Stimulated activated CD4-positive, alpha-beta T cell treated with anti-CD3 and anti-CD28 coated beads, Interleukin-2, amount 100 ng/mL, for 48 hours (primary cell): Measurements from ENCODE around the gene NTM.

Source experiments
- DNase-seq, 2 donors: peaks; one replicate each; pipeline ENCODE4 v3.0.0-alpha.2; 2020

The NTM gene

DNA sequence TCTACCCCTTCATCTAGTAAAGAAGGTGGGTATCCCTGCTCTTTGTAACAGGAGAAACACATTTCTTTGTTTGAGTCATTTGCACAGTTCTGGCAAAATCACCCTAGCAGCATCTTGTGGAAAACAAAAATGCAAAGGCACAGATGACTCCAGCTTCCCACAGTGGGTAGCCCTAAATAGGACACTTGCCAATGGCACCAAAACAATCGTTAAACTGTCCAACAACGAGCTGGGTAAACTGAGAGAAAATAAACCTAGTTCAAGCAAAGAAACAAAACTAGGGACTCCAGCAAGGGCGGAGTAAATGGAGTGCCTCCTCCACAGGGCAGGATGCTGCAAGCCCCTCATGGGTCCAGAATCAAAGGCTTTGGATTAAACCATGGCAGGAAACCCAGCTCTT, 239.5 kb downstream of the NTM start:
- no peak for DNase-seq

DNA sequence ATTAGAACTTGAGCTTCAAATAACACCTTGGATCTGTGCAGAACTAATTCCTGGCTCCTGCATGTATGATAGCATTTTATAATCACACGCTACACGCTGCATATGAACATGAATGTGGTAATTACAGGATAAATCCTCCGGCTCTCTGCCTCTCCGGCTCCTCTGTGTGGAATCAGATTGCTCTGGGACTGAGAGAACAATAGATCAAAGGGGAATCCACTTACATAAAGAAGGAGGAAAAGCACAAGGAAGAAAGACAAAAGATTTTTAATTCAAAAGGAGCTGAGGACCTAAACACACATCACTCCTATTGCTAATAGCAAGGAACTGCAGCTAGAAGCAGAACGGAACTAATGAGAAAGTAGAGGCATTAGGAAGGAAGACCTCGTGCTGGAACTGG, 240.9 kb downstream of the NTM start:
- DNase-seq = no peak

DNA sequence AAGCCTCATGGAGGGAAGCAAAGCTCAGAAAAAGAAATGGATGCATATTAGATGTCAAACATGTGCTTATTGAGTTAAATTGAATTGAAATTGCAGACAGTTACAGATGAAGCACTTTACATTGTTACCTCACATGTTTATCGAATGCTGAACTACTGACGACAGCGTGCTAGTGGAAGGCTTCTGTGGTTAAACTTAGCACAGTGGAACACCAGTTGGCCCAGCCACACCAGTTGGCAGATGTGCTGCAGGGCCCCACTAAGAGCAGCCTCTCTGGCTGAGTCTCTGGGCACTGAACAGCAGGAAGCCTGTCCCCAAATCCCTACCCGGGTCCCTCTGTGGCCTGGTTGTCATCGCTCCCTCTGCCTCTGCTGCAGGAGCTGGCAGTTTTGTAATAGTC, 242.1 kb downstream of the NTM start:
- DNase-seq = no peak

DNA sequence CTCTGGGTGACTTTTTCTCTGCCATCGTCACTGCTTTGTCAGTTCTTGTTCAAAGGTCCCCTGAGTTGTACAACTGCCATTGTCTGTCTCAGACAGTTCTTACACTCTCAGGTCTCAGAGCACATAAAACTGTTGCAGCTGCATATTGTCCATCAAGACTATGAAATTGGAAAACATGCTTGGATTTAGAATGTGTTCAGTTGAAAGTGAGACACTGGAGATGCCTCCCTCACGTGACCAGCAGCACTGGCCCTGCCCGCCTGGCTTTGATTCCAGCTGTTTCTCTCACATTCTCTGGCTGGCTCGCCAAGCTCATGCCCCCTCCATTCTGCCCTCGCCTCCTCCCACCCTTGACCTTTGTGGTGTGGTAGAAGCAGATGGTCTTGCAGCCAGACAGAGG, 244.2 kb downstream of the NTM start:
- DNase-seq = no peak

DNA sequence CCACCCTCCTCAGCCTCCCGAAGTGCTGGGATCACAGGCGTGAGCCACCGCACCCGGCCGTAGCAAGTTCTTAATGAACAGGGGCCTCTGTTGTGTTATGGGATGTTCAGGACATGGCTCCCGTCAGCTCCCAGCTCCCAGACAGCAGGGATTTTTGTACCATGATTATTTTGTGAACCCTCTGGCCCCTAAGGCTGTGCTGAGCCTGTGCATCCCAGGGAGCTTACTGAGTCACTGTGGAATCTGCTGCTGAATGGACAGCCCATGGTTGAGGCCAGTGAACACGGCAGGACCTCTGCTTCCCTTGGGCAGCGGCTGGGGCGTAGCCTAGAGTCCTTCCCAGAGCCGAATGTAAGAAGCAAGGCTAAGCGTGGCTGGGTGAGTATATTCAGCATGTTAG, 245.2 kb downstream of the NTM start:
- no peak for DNase-seq

DNA sequence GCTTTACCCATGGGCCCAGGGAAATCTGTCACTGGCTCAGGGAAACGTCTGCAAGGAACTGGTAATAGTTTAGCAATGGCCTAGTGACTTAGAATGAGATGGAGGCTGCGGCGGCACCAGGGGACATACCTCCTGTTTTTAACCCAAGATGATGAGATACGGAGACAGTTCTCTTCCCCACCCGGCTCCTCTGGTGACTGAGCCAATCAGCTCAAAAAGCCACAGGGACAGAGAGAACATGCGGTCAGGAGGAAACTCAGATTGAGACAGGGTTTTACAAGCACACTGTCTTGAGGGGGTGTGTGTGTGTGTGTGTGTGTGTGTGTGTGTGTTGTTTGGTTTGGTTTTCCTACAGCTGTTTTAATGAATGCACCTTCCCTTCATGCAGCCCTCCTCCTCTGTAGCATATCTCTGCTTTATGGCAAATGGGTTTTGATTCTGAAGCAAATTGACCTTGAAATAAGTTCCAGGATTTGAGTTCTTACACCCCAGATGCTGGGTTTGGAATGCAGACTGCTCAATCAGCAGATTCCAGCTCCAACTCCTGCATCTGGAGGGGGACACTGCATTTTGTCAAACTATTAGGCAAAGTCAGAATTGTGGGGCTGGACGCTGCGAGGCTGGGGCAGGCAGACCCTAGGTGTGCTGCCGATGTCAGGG, 246.2 kb downstream of the NTM start:
- no peak for DNase-seq

DNA sequence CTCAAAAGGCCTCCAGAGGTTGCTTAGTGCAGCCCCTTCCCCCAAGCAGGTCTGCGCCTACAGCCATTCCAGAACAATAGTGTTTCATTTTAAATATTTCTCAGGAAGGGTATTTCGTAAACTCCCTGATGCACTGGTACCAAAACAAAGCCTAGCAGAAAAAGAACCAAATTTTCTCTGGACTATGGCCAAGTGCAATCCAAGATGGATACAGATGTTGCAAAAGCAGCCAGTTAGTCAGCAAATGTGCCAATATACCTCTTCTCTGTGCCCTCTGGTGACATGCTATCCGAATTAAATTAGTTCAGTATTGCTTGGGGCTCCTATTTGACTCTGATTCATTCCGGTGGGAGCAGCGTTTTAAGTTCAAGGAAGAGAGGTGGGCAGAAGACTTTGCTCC, 247.8 kb downstream of the NTM start:
- no peak for DNase-seq

DNA sequence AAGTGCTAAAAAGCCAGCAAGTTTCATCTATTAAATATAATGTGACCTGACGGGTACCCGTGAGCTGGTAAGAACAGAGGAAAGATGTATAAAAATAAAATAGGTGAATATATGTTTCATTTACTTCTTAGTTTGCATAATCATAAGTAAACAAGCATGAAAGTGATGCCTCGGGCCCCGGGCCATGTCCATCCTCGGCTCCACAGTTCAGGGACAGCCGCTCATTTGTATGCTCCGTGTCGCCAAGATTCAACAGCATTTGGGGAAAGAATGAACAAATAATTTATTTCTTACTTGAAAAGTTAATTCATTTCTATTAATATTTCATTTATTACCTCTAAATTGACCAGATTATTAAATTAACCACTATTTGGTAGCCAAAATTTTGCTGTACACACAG, 251.8 kb downstream of the NTM start:
- no peak for DNase-seq

DNA sequence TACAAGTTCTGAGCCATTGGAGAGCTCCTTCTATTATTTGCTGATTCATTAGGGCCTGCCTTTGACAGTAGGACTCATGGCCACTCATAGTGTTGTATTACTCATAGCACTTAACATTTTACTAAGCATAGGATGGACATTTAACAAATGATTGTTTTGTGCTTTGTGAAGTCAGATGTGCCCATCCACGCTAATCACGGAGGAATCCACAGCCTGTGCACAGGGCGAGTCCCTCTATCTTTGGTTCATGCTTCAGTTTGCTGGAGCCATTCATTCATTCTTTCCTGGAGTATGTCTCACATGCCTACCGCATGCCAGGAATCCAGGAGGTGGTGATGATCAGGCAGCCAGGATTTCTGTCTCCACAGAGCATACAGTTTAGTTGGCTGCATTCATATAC, 254.1 kb downstream of the NTM start:
- no peak for DNase-seq

DNA sequence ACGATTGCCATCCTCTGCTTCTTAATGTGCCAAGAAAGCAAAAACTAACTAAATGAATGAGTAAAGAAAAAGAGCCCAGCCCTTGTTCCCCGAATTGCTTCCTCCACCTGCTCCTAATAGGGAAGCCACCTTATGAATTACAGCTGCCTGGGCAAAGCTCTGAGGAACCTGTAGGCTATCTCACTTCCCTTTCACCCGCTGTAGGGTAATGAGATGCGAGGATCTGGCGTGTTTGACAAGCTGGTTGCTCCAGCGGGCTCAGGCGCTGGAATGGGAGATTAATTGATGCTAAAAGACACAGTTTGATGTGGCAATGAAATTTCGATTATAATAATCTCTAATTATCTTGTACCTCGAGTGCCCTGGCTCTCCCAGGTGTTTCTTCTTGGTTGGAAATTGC, 256.4 kb downstream of the NTM start:
- no peak for DNase-seq

DNA sequence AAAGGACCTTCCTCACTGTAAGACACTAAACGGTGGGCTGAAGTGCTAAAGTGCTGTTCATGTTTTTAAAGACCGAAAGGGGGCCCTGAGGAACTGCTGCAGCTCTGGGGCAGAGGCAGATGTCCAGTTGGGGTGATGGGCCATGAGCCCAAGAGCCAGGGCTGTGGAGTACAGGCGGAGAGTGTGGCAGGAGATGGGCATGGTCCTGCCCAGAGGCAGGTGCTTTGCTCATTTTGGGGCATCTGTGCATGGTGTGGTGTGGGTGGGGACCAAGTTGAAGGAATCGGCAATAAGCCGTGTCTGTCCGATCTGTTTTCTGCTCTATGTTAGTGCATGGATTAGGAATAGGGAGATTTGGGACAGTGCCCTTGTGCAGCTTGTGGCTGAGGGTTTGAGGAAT, 258.3 kb downstream of the NTM start:
- no peak for DNase-seq

DNA sequence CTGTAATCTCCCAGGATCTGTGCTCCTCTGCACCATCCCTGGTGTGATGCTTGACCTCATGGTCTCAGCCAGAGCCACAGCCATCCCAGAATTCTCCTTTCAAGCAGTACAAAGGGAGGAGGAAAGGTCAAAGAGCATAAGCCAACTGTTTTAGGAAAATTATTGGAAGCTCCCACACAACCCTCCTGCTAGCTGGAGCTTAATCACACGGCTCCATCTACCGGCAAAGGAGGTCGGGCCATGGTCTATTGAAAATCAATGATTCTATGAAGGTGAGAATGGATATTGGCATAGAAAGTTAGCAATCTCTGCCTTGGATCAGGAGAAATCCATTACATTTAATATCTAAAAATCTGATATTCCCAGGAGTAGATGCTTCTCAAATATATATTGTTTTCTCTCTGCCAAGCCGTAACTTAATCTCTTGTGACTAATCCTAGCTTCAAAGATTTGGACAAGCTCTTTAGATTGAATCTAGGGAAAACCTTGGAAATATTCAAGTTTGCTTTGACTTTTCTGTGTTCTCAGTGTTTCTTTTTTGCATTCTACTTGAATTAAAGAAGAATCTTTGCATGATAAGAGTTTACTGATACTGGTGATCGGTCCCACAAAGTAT, 259.6 kb downstream of the NTM start:
- no peak for DNase-seq

DNA sequence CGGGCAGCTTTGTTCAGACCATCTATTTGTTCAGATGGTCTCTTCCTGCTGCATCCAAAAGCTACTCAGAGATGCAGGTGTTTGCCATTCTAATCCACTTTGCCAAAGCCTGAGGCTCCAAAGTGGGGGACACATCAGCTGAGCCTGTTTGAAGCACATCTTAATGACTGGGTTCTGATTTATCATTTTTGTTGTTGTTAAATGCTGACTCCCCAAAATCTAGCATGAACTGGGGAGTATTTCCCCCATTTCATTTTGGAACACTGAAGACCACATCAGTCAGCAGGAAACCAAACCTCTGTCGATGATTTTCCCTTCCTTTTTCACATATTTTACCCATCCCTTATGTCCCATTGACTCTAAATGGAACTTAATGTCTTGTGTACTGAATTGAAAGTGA, 262.6 kb downstream of the NTM start:
- DNase-seq = no peak

DNA sequence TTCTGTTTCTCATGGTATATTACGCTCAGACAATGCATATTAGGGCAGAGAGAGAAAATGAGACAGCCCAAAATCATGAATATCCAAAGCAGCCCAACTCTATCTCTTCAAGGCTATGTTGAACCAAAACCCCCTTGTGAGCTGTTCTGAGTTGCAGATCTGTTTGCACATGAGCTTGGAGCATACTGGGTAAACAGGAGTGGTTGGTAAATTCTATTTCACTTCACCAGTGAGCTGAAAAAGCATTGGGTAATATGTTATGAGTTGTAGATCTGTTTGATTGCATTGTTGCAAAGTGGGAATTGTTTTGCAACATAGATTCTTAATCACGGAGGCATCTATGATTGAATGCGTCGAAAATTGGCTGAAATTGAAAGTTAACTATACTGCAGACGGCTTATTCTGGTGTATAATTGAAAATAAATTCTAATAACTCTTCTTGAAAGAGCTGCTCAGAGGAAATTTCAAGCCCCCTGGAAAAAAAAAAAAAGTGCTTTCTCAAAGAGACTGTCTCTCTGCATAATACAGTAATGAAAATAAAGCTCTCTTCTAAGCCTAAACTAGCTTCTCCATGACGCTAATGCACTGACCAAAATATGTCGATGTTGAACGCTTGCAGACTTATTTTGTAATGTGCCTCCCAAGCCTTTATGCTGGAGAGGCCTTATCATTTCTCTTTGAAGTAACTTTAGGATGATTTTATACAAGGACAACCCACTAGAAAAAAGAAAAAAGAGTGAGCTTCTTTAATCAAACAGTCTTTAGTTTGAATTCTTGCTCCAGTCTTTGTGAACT, 263.7 kb downstream of the NTM start:
- no peak for DNase-seq

DNA sequence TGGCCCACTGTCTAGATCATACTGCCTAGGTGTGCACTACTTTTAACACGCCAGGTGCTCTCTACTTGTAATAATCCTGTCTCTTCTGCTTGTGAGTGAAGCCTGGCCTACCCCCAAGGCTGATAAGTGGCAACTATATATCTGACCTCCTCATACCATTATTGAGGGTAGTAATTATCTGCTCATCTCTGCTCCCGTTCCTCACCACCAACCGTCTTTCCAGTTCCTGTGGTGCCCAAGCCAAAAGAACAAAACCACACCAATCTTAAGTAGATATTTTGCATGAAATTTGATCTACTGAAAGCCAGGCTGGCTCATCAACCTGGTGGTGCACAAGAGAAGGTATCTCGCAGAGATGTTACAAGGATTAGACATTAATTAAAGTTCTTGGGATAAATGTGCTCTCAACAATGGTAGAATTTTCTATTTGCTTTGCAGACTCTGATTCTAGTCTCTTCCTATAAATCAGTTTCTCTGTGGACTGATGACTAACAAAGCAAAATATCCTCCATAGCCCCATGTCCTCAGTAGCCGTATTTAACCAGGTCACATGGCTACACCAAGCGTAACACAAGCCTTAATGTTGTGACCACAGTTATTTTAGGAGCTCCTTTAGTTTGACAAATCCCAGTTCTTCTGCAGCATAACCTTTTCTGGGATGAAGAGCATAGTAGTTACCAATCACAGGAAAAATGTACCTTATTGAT, 267.2 kb downstream of the NTM start:
- DNase-seq = no peak

DNA sequence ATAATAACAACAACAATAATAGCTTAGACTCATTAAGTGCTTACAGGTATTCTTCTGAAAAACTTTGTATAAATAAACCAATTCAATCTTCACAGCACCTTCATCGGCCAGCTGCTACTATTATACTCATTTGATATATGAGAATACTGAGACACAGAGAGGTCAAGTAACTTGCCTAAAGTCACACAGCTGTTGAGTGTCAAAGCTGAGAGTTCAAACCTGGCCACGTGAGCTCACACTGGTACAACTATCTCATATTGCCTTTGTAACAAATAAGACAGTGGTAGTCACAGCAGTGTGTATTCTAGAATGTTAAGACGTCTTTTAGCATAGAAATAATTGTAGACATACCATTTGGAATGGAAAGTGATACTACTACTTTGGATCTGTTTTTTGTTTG, 268.5 kb downstream of the NTM start:
- no peak for DNase-seq

DNA sequence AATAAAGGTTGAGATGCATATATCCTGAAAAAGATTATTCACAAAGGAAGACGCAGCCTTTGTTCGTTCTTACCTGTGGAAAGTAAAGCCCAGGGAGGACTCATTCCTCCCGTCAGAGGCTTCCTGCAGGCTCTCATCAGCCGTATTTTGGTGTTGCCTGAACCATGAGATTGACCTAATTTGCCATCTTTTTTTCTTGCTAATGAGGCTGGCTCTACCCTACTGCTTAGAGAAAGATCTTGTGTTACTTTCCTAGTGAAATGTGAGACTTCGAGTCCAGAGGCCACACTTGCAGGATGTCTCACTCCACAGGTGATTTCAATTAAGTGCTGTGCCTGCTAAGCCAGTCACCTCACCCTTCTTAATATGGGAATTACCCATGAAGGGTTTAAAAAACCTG, 269.9 kb downstream of the NTM start:
- no peak for DNase-seq

DNA sequence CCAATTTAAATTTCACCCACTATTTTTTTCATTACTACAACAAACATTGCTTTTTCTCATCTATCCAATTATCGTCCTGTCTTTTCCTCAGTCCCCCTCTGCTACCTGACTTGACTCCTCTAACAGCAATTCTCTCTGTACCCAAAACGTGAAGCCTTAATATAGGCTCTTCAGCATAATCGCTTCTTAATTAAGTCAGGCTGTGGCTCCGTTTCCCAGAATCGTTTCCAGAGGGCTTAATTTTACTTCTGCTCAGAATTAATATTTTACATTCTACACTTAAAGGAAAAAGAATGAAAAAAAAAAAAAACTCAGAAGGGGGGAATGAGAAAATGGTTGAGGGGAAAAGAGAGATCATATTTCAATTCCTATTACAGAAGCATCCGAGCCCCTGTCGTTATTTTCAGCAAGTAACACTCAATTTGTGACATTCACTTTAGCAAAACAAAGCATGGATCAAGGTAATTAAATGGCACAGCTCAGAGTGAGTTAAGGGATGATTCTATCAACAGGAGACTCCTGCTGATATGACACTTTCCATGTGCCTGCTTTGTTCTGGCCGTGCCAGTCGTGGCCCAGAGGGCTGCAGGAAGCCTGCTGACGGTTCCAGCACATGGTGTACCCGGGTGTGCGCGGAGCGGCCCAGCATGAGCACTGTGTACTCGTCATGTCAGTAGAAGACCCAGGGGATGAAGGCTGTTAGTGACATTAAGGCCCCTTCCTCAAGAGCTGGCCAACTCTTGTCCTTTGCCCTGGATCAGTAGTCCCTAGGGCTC, 272.5 kb downstream of the NTM start:
- DNase-seq = no peak

DNA sequence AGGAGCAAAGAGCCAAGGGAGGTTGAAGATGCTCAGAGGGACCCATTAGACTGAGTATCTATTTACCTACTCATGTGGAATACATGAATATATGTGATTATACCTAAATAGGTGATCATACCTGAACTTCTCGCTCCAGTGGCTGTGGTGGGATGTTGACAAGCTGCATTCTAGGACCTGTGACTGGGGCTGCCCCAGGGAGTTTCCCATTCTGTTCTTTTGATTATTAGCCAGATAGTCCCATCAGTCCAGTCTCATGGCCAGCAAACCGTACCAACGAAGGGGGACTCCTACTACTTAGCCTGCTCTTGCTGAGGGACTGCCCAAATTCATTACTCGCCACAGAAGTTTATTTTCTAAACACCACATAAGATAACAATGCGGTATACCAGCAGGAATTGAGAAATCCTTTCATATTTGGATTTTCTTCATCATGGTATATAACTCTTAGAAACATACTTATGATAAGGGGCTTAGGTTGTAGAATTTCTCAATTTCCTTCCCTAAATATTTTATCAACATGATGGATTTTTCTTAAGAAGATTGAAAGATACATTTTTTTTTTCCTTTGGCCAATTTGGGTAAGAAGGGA, 273.9 kb downstream of the NTM start:
- no peak for DNase-seq

DNA sequence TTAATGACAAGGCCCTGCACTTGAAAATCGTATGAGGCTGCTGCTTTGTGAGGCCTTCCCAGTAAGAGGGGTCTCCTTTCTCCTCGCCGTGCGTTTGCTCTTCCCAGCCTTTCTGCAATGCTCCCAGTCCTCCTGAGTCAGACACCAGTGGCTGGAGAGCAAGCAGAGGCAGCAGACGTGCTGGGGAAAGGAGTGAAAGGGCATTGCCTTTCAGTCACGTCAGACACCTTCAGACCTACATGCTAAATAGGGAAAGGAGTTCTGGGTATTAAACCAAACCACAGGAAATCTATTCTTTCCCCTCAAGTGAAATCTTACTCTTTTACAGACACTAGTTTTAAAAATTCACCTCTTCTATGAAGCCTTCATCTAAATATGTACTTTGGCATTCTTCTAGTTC, 274.8 kb downstream of the NTM start:
- no peak for DNase-seq

DNA sequence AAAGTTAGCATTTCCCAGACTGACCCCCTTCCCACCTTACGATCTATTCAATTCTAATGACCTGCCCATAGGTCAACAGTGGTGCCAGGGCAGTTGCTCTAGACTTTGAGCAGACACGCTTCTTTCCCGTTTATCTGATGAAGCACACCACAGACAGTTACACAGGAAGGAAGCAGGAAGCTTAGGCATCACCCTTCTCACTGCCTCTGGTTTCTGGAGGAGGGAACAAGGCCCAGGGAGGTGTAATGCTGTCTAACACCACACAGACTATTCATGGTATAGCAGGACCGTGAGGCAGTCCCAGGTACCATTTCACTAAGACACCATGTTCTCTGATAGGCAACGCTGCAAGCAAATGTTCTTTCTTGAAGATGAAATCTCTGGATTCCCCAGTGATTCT, 279.4 kb downstream of the NTM start:
- DNase-seq = no peak

DNA sequence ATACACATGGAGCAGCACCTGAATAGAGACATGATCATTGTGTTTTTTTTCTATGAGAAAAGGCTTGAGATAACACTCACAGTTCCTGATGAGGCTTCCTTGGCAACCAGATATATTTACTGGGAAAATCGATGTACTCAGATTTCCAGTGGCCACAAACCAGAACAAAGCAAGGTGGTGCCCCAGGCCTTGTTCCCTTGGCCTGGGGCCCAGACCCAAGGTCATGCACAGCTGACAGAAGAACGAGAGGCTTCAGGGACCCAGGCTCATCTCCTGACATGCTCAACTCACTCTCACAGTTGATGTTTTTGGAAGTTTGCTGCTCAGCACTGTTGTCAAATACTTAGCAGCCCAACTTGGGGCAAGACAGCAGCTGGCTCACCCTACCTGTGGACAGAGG, 281.8 kb downstream of the NTM start:
- no peak for DNase-seq

DNA sequence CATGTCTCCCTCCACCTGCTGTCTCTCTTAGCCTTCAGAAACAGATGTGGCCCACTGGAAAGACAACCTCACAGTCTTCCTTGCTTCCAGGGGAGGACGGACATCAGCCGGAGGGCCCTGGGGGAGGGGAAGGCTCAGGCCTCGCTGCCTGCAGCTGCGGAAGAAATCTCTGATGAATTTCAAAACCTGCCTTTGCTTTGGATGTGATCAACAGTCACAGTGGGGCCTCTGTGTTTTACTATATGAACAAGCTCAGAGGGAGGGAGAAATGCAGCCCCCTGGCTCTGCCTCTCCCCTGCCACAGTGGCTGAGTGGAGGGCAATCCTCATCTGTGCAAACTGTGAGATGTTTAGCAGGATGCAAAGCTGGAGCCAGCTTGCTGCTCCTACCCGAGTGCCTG, 282.8 kb downstream of the NTM start:
- no peak for DNase-seq
